H9 (cell line): ENCODE results near the gene LARGE1. TPM values are rescaled to one million over a fixed set of nuclear protein-coding genes. Genes with fewer than 3 reads are reported as not detected.

Source experiments
- DNase-seq: peaks from one replicate; pipeline ENCODE4 v3.0.0-alpha.2; 2017
- H2AFZ ChIP-seq: one replicate; pipeline ENCODE4 v1.6.1; 2013; ENCODE audit warnings: mild to moderate bottlenecking, low read length, control low read depth, moderate library complexity
- H2AK5ac ChIP-seq: 2 replicates; pipeline ENCODE4 v1.6.1; 2013; ENCODE audit warnings: low read length, control low read depth, mixed read lengths; ENCODE audit not compliant: insufficient read length
- H2BK120ac ChIP-seq: one replicate; pipeline ENCODE4 v1.6.1; 2013; ENCODE audit warnings: low read depth, mild to moderate bottlenecking, low read length, control low read depth, inconsistent platforms; ENCODE audit not compliant: poor library complexity, severe bottlenecking
- H2BK12ac ChIP-seq: 2 replicates; pipeline ENCODE4 v1.6.1; 2013; ENCODE audit warnings: low read length, control low read depth, mixed read lengths, low read depth; ENCODE audit not compliant: insufficient read length
- H2BK15ac ChIP-seq: 2 replicates; pipeline ENCODE4 v1.6.1; 2013; ENCODE audit warnings: low read depth, low read length, control low read depth
- H2BK20ac ChIP-seq: one replicate; pipeline ENCODE4 v1.6.1; 2013; ENCODE audit warnings: low read depth, mild to moderate bottlenecking, low read length, control low read depth, inconsistent platforms; ENCODE audit not compliant: poor library complexity, severe bottlenecking
- H2BK5ac ChIP-seq: 2 replicates; pipeline ENCODE4 v1.6.1; 2013; ENCODE audit warnings: low read length, control low read depth, mixed read lengths; ENCODE audit not compliant: insufficient read length
- H3K14ac ChIP-seq: 2 replicates; pipeline ENCODE4 v1.6.1; 2013; ENCODE audit warnings: low read length, control low read depth; ENCODE audit not compliant: insufficient read depth
- H3K18ac ChIP-seq: 2 replicates; pipeline ENCODE4 v1.6.1; 2013; ENCODE audit warnings: low read depth, mild to moderate bottlenecking, mixed read lengths, low read length, control low read depth; ENCODE audit not compliant: insufficient read length
- H3K23ac ChIP-seq: 2 replicates; pipeline ENCODE4 v1.6.1; 2013; ENCODE audit warnings: low read length, control low read depth, mixed read lengths, low read depth; ENCODE audit not compliant: insufficient read length
- H3K23me2 ChIP-seq: 2 replicates; pipeline ENCODE4 v1.6.1; 2013; ENCODE audit warnings: low read depth, mild to moderate bottlenecking, mixed read lengths, low read length, control low read depth; ENCODE audit not compliant: insufficient read length, poor library complexity, severe bottlenecking
- H3K27ac ChIP-seq: 2 replicates; pipeline ENCODE4 v1.5.1; 2013; ENCODE audit warnings: low read length, control low read depth, mixed read lengths, low read depth; ENCODE audit not compliant: insufficient read length
- H3K27me3 ChIP-seq: 2 replicates; pipeline ENCODE4 v1.6.1; 2013; ENCODE audit warnings: low read length, control low read depth, inconsistent platforms; ENCODE audit not compliant: insufficient read depth
- H3K4ac ChIP-seq: 2 replicates; pipeline ENCODE4 v1.6.1; 2013; ENCODE audit warnings: low read depth, mild to moderate bottlenecking, control low read depth, inconsistent platforms, low read length, moderate library complexity
- H3K4me1 ChIP-seq: 2 replicates; pipeline ENCODE4 v1.6.1; 2013; ENCODE audit warnings: low read length, control low read depth, inconsistent platforms; ENCODE audit not compliant: insufficient read depth
- H3K4me2 ChIP-seq: 2 replicates; pipeline ENCODE4 v1.6.1; 2013; ENCODE audit warnings: low read length, control low read depth, mixed read lengths; ENCODE audit not compliant: insufficient read length, insufficient read depth
- H3K56ac ChIP-seq: 2 replicates; pipeline ENCODE4 v1.6.1; 2013; ENCODE audit warnings: low read depth, mild to moderate bottlenecking, mixed read lengths, low read length, control low read depth; ENCODE audit not compliant: insufficient read length
- H3K79me1 ChIP-seq: 2 replicates; pipeline ENCODE4 v1.6.1; 2013; ENCODE audit warnings: low read depth, mild to moderate bottlenecking, moderate library complexity, low read length, control low read depth, inconsistent platforms; ENCODE audit not compliant: insufficient read depth, poor library complexity, severe bottlenecking
- H3K79me2 ChIP-seq: 2 replicates; pipeline ENCODE4 v1.6.1; 2013; ENCODE audit warnings: low read length, control low read depth, inconsistent platforms; ENCODE audit not compliant: insufficient read depth
- H3K9ac ChIP-seq: 2 replicates; pipeline ENCODE4 v1.6.1; 2013; ENCODE audit warnings: low read length, control low read depth, mixed read lengths; ENCODE audit not compliant: insufficient read length; ENCODE audit errors: extremely low read depth
- H3K9me3 ChIP-seq: one replicate; pipeline ENCODE4 v1.6.1; 2013; ENCODE audit warnings: low read depth, low read length, inconsistent platforms; ENCODE audit not compliant: control insufficient read depth
- H3T11ph ChIP-seq: one replicate; pipeline ENCODE4 v1.6.1; 2013; ENCODE audit warnings: mild to moderate bottlenecking, low read length, control low read depth, inconsistent platforms
- H4K20me1 ChIP-seq: one replicate; pipeline ENCODE4 v1.6.1; 2013; ENCODE audit not compliant: control insufficient read depth, insufficient read length, insufficient read depth
- H4K5ac ChIP-seq: 2 replicates; pipeline ENCODE4 v1.6.1; 2013; ENCODE audit warnings: low read depth, mild to moderate bottlenecking, mixed read lengths, low read length, control low read depth; ENCODE audit not compliant: insufficient read length
- H4K8ac ChIP-seq: replicated peaks from 2 replicates; pipeline ENCODE4 v1.6.1; 2013; ENCODE audit warnings: low read length, control low read depth, mixed read lengths, low read depth; ENCODE audit not compliant: insufficient read length
- H4K91ac ChIP-seq: 2 replicates; pipeline ENCODE4 v1.6.1; 2013; ENCODE audit warnings: low read depth, mild to moderate bottlenecking, moderate library complexity, mixed read lengths, low read length, control low read depth; ENCODE audit not compliant: insufficient read length
- H3K27ac Mint-ChIP-seq, 3 experiments: 2 replicates in 2 of 3; 3 replicates in 1 of 3; pipeline ENCODE4 v1.8.0; 2020 to 2021; ENCODE audit warnings: mixed read lengths in 3 of 3, mild to moderate bottlenecking in 1 of 3, moderate library complexity in 1 of 3
- H3K27me3 Mint-ChIP-seq: 2 replicates; pipeline ENCODE4 v1.8.0; 2021; ENCODE audit warnings: low read depth, mild to moderate bottlenecking, moderate library complexity, mixed read lengths
- H3K36me3 Mint-ChIP-seq, 3 experiments: 2 replicates in 2 of 3; 3 replicates in 1 of 3; pipeline ENCODE4 v1.8.0; 2020 to 2021; ENCODE audit warnings: low read depth in 3 of 3, mixed read lengths in 3 of 3; ENCODE audit not compliant: insufficient read depth in 1 of 3
- H3K4me1 Mint-ChIP-seq, 2 experiments: 2 replicates each; pipeline ENCODE4 v1.8.0; 2020; ENCODE audit warnings: mixed read lengths in 2 of 2
- H3K4me3 Mint-ChIP-seq, 2 experiments: 2 replicates in 1 of 2; 3 replicates in 1 of 2; pipeline ENCODE4 v1.8.0; 2020 to 2021; ENCODE audit warnings: mild to moderate bottlenecking in 2 of 2, mixed read lengths in 2 of 2, moderate library complexity in 1 of 2
- H3K9me3 Mint-ChIP-seq, 2 experiments: 2 replicates in 1 of 2; 3 replicates in 1 of 2; pipeline ENCODE4 v1.8.0; 2020; ENCODE audit warnings: mild to moderate bottlenecking in 2 of 2, mixed read lengths in 2 of 2, moderate library complexity in 1 of 2
- CTCF ChIP-seq: fragments of 200-600 bp; sonication (generic); conservative IDR thresholded peaks from 3 replicates; pipeline ENCODE4 v1.8.0; 2021; ENCODE audit warnings: antibody characterized with exemption, mild to moderate bottlenecking
- WGBS: extraction: QIAGEN DNeasy Blood & Tissue Kit; methylation state at CpG from one replicate; pipeline ENCODE4 v1.1.7; 2013; ENCODE audit warnings: missing lambda C conversion rate, low lambda C conversion rate, mixed read lengths; ENCODE audit not compliant: insufficient read length; ENCODE audit errors: extremely low coverage; 5-methylcytosine and 5-hydroxymethylcytosine counted together
- total RNA-seq: library from RNA; stranded (reverse); gene quantifications from 2 replicates; pipeline ENCODE4 v1.2.1, GENCODE V29; 2021

The LARGE1 gene
- total RNA-seq, 1 experiment from 2014 or later = 43.5 TPM

- Histone ChIP-seq H2BK120ac (no peak overlapping the region), H3K9ac (no peak overlapping the region), H4K91ac (no peak overlapping the region), H3K9me3 (no peaks in the 10 kb centered on the region), H2BK20ac (no peak overlapping the region), H3K18ac (peak overlapping the region; percentile 46), H2BK12ac (no peak overlapping the region), H3T11ph (no peak overlapping the region), H2AFZ (no peak overlapping the region), H3K27me3 (no peaks in the 10 kb centered on the region), H3K23ac (no peak overlapping the region), H2AK5ac (peak overlapping the region; percentile 44), H3K79me1 (peaks cover 7% of the 10 kb centered on the region), H3K4me1 (peaks cover 7% of the 10 kb centered on the region), H3K79me2 (no peaks in the 10 kb centered on the region; the same call in 1 of the 2 replicates), H4K20me1 (no peaks in the 10 kb centered on the region), H4K5ac (no peak overlapping the region), H3K27ac (peak overlapping the region; percentile 43), H2BK15ac (no peak overlapping the region), H3K23me2 (no peaks in the 10 kb centered on the region), H3K14ac (peak overlapping the region; percentile 86), H3K4me2 (no peak overlapping the region), H3K56ac (no peak overlapping the region), H4K8ac (no peak overlapping the region), H2BK5ac (no peak overlapping the region), H3K4ac (no peak overlapping the region)
- no CpG with 5 or more reads among the region's 11 CpGs for WGBS
- no peak for TF ChIP-seq CTCF
- Mint-ChIP-seq H3K27me3 (no peaks in the 10 kb centered on the region; the same call in 1 of the 2 replicates), H3K36me3 (no peaks in the 10 kb centered on the region), H3K4me3 (no peak overlapping the region), H3K27ac (no peak overlapping the region), H3K9me3 (peaks cover 0 to 2% of the 10 kb centered on the region in 2 experiments; a peak in 2 of 5 replicates), H3K4me1 (peaks cover 33 to 39% of the 10 kb centered on the region in 2 experiments)
- no peak for DNase-seq
These were observed 241.8 kb downstream of the LARGE1 start for GRCh38 chr22:33678523-33678922.
